WI38 (cell line): ENCODE measurements around the gene MAML3.

ENCODE experiments used
- H3K4me3 ChIP-seq: 2 replicates; pipeline ENCODE4 v1.5.1; 2011; ENCODE audit warnings: low read depth, mild to moderate bottlenecking, control low read depth, low read length
- CTCF ChIP-seq: IDR thresholded peaks from 2 replicates; pipeline ENCODE4 v1.5.1; 2012; ENCODE audit warnings: low read depth, mild to moderate bottlenecking, control low read depth, low read length

MAML3 gene

GRCh38 chr4:140094438-140095420 is 59.3 kb downstream of the MAML3 start:
- no peak for TF ChIP-seq CTCF
- H3K4me3 ChIP-seq = no peak overlapping the region

DNA sequence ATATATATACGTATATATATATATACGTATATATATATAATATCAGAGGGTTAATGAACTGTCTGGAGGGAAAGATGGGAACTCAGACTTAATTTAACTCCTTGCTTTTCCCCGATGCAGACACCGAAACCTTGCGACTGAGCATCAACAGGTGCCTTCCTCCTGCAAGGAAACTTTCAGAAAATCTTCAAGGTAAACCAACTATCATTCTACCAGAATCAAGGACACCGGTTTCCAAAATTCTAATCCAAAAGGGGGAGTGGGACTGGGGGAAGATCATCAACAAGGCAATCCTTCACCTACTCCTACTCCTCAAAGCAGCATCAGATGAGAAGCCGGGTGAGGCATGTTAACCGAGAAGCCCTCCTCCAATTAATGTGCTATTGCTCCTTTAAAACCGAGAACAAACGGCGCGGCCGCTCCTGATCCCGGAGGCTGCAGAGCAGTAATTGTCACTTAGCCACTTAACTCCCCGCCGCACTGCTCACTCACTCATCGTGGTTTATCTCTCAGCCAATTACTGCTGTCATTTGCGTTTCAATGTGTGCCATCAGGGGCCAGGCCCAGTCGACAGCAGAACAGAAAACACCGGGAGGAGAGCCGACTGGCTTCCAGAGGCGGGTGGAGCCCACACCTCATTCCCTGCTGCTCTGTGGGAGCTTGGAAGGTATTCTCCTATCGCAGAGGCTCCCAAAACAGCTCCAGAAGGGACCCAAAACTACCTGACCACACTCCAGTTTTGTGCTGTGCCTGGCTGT is 61.7 kb downstream of the MAML3 start:
- no peak for TF ChIP-seq CTCF
- peak overlapping the region; percentile 37 for H3K4me3 ChIP-seq

DNA sequence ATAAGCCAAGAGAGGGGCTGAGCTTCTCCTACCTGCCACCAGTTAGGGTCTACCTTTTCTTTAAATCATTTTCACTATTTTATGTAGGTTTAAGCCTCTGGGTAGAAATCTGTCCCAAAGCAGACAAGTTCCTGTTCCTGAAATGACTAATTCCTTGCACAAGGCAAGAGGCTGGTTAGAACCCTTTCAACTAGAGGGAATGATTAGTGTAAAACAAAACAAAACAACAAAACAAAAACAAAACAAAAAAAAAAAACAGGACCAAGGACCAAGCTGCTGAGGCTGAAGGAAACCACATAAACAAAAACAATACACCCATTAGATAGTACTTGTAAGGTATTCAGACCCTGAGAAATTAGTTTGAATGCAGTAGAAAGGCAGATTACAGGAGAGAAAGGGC is 62.7 kb downstream of the MAML3 start:
- H3K4me3 ChIP-seq = no peak overlapping the region

DNA sequence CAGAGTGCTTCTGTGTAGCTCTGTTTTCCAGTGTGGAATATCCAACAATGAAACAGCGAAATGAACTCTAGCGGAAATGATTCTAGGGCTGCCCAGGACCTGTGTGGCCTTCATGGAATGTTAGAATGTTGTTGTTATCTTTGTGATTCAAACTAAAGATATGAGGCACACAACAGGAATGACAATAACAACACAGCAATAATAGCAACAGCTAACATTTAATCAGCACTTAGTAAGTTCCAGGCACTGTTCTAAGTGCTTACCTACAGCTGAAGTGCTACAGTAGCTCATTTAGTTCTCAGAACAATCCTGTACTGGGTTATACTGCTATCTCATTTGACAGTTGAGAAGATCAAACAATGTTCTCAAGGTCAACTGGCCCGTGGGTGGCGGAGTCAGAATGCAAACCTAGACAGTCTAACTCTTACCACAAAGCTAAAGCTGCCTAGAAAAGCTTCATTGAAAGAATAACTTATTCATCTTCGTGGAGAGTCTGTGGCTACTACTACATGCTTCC is 63.7 kb downstream of the MAML3 start:
- TF ChIP-seq CTCF = no peak
- no peak overlapping the region for H3K4me3 ChIP-seq

More for the DNA sequence above, 62.7 kb downstream of the MAML3 start:
- no peak for TF ChIP-seq CTCF

DNA sequence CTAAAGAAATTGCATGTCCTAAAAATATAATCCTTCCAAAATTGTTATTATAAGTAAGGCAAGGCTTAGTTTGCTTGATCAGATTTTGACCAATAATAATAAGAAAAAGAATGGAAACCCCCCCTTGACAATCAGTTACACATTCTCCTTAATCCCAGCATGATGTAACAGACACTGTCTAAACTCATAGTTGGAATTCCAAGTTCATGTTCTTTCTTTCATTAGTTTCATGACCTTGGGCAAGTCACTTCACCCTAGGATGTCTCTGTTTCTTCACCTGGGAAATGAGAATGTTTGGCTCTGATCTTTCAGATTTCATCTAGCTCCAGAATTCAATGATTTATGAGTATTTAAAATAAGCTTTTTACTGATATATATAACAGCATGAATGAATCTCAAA is 64.8 kb downstream of the MAML3 start:
- no peak for TF ChIP-seq CTCF

GRCh38 chr4:140088323-140088967 is 65.5 kb downstream of the MAML3 start:
- no peak for TF ChIP-seq CTCF
- H3K4me3 ChIP-seq = no peak overlapping the region

More for the DNA sequence above, 64.8 kb downstream of the MAML3 start:
- H3K4me3 ChIP-seq = no peak overlapping the region
